ENCODE data around the gene RBM38.

RBM38 gene

DNA sequence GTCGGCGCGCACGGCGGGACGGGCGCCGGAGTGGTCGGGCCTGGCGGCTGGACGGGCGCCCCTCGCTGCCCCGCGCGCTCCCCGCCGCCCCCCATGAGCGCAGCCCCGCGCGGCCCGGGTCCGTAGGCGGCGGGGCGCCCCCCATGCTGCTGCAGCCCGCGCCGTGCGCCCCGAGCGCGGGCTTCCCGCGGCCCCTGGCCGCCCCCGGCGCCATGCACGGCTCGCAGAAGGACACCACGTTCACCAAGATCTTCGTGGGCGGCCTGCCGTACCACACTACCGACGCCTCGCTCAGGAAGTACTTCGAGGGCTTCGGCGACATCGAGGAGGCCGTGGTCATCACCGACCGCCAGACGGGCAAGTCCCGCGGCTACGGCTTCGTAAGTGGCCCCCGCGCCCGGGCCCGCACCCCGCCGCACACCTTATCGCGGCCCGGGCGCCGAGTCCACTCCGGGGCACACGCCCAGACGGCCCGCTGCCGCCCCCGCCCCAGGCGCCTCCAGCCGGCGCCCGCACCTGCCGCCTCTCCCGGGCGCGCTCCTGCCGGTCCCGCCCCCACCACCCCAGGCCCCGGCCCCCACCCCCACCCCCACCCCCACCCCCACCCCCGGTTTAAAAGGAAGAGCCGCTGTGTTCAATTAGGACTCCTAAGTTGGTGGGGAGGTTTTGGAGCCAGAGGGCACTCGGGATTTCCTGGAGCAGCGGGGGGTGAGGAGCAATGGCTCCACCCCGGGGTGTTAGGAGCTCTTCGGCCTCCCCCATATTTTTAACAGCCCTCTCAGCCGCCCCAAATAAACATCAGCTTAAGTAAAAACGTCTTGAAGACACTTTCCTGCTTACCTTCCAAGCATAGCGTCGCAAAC is 474 bp downstream of the RBM38 start:
- DNase-seq (ENCODE audit: low read depth): no peak

DNA sequence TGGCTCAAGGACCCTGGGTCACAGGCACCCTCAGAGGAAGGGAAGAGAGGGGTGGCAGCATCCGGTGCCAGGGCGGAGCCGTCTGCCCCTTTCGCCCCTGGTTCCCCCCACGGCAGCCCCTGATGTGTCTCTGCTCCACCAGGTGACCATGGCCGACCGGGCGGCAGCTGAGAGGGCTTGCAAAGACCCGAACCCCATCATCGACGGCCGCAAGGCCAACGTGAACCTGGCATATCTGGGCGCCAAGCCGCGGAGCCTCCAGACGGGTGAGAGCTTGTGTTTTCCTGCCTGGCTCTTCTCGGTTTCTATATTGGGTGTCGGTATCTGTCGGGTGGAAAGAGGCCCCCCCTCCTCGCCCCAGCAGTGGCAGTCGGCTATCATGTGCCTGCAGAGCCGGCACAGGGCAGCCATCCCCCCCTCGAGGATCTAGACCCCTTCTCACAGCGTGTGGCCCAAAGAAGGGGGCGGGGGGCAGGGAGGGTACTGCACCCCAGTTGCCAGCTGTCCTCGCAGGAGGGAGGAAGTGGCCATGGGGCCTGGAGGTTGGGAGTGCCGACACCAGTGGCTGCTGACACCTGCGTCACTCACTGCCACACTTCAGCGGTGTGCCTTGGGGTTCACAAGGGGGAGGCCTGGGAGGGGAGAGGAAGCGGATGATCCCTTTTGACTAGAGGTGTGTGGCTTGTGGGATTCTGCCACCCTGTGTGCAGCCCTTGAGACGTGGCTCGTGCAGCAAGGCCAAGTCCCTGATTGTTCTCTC is 1.5 kb downstream of the RBM38 start:
- peak; percentile 53 for DNase-seq (ENCODE audit: low read depth)

DNA sequence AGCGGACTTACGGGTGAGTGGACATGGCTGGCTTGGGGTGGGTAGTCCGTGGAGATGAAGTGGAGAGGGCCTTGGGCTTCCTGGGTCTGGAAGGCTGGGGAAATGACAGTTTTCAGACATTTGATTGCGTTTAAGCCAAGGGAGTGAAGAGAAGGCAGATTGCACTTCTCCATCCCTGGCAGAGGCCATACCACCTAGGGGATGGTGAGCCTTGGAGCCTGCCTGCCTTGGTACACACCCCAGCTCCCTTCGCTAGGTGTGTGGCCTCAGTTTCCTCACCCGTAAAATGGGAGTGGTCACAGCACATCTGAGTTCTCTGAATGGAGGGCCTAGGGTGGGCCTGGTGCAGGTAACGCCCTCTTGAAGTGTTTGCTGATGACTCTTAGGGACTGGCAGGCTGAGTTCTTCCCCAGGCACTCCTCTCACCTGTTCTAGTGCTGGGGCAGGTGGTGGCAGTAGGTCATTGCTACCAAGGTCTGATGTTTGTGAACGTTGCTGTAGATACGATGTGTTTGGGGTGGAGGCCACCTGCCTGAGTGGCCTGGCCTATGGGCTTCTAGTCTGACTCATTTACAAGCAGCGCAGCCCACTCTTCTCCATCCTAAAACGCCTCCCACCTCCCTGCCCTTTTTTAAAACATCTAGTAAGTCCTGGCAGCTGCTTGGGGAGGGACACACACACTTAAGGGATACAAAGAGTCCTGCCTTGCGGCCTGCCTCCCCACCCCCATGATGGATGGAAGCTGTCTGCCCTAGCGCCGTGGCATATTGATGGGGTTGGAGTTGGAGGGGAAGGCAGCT is 2.3 kb downstream of the RBM38 start:
- DNase-seq (ENCODE audit: low read depth): no peak

DNA sequence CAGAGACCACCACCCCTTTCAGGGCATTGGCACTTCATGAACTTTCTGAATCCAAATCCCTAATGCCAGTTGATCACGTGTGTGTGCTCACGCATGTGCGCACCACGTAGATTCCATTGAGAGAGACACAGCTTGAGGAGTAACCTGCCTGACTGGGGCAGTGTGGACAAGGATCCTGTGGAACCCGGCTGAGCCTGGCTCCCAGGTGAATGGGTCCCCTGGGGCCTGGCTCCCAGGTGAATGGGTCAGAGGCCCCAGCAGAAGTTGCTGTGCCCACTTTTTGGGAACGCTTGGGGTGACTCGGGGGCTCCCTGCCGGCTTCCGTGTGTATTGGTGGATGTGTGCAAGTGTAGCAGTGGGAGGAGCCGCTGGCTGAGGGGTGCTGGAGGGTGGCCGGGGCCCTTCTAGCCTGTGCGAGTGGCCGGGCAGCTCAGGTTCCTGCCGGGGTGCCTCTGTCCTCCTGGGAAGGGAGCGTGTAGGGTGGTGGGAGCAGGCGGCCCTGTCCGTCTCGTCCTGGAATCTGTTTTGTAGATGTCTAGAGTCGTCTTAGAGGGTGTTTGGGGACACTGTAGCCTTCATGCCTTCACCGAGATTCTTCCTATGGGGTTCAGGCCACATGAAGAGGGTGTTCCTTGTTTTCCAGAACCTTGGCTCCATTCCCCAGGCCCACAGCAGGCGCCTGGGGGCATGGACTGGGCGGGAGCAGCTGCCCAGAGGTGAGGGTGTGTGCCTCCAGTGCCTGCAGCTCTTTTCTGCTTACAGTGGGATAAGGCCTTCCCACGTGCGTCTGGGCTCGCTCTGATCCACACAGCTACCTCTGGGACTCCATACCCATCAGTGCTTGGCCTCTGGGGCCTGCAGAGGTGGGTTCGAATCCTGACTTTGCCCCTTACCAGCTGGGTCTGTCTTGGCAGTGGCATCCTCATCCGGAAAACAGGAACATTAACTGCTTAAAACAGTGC is 3.2 kb downstream of the RBM38 start:
- DNase-seq (ENCODE audit: low read depth): no peak

DNA sequence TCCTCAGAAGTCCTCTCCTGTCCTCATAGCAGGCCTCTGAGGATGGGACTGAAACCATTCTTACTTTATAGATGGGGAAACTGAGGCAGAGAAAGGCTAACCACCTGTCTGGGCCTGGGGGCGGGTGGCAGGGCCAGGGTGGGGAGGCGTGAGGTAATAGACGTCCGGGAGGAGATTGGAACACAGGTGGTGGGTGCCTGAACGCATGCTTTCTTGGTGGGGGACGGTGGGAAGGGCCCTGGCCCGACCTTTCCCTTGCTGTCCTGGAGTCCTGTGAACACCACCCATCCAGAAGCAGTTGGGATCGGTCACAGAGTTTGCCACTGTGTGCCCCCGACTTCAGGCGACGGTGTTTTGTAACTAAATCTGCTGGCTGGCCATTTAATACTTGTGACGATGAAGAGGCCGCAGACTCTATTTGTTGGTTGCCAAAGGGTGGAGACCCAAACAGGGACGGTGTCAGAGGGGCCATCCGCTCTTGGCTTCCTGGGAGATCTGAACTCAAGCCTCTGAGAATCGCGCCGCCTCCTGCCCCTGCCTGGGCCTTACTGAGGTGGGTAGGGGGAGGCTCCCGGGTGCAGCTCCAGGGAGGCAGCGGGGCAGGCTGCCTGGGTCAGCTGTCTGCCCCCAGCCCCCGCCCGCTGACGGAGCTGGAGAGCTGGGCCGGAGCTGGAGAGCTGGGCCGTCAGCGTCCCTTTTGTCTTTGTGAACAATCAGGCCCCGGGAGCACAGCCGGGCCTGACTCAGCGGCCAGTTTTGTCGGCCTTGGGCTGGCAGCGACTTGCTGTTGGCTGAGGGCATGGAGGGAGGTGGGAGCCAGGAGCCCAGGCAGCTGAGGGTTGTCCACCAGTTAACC is 4.1 kb downstream of the RBM38 start:
- DNase-seq (ENCODE audit: low read depth): no peak

DNA sequence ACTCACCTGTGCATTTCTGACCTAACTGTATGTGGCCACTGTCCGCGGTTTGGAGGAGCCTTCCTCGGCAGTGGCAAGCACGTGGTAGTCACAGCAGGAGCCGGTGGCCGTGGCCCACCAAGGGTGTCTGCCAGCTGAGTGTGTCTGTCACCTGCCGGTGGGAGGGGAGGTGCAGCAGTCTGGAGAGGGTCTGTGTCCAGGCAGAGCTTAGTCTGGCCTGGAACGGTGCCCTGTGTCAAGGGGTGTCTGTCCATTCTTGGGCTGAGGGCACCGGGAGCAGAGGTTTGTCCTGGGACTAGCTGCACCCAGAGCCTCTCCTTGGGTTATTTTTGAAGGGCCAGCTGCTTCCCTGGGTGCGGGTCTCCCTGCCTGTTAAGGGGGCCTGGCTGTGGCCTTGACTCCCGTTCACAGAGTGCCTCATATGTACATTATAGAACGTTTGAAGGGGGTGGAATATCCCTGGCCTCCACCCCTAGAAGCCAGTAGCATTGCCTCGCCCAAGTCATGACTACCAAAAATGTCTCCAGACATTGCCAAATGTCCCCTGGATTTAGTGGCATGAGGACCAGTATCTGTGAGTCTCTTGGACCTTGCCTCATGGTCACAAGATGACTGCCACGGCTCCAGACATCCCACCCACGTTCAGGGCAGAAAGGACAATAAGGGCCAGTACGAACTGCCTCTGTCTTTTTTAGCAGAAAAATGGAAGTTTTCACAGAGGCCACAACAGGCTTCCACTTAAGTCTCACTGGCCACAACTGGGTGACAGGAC is 5.2 kb downstream of the RBM38 start:
- DNase-seq (ENCODE audit: low read depth): no peak

DNA sequence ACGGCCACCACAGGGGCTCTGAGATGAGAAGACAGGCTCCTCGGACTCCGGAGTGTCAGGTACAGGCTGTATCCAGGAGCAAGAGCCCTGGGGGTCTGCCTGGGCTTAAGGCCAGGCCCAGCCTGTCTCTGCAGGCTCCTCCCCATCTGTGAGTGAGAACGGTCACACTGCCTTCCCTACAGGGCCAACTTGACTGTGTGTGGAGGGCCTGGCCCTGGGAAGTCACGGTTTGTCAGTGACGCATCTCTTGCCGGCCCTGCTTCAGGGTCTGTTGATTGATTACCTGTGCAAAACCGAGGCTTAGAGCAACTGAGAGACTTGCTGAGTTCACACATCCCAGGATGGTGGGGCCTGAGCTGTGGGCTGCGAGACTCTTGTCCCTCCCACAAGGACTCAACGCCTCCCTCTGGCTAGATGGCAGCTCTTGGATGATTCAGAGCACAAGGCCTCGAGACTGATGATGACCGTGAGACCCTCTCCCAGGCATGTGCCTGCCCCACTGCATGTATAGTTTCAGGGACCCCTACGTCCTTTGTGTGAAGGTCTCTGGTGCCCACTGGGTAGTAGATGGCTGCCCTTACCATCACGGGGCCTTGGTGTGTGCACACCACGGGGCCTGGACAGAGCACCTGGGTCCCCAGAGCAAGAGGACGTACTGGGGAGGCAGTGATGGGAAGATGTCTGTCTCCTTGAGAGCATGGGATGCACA is 5.9 kb downstream of the RBM38 start:
- no peak for DNase-seq (ENCODE audit: low read depth)

DNA sequence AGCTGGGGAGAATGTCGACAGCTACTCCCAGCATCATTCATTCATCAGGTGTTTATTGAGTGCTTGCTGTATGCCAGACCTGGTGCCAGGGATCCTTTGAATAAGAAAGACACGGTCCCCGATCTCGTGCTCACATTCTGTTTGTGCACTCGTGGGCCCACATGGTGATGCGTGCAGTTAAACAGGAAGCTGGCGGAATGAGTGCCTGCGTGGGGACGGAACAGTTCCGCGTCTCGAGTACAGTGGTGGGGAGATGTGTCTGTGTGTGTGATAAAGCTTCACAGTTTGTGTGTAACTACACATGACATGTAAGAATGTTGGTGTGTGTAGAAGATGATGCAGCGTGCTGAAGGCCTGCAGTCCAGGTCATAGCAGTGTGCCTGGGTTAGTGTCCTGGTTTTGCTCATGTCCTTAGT is 6.5 kb downstream of the RBM38 start:
- DNase-seq (ENCODE audit: low read depth): no peak

DNA sequence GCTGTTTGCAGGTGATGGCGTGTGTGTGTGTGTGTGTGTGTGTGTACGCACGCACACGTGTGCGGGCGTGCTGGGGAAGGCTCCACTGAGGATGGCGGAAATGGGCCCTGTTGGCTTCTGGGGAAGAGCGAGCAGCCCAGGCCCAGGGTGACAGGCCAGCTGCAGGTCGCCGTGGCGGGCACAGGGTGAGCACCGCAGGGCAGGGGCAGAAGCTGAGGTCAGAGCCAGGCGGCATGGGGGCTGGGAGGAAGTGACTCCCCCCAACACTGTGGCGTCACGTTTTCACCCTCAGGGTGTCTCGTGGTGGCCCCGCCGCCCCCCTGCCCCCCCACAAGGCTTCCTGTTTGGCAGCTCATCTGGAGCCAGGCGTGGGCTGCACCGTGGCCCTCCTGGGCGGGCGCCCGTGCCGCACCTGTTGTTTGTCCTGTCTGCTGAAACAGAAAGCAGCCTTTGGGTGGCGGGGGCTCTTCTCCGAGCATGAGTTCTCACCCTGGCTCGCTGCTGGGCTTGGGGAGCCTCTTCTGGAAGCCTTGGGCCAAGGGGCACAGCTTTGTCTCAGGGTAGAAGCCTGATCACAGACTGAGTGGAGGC is 7.1 kb downstream of the RBM38 start:
- peak; percentile 76 for DNase-seq (ENCODE audit: low read depth)

DNA sequence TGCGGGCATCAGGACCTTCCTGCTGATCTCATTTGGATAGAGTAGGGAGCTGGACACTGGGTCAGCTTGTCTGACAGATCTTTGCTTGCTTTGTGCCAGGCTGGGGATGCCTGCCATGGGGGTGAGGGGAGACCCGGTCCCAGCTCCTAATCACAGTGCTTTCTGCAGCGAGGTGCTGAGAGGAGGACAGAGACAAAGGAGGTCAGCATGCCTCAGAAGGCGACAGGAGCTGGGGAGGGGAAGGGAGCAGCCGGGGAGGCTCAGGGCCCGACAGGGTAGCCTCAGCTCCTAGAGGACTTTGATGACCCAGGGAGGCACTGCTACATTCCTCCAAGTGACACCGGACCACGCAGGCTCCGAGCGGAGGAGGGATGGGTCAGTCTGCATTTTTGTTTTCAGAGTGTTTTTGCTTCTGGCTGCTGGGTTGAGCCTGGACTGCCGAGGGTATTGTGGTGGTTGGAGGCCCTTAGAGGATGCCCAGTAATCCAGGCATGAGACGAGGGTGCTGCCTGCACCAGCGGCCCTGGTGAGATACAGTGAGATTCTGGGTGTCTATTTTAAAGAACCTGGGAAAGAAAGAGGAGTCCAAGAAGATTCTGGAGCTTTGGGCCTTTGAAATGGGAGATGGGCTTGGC is 7.8 kb downstream of the RBM38 start:
- no peak for DNase-seq (ENCODE audit: low read depth)

DNA sequence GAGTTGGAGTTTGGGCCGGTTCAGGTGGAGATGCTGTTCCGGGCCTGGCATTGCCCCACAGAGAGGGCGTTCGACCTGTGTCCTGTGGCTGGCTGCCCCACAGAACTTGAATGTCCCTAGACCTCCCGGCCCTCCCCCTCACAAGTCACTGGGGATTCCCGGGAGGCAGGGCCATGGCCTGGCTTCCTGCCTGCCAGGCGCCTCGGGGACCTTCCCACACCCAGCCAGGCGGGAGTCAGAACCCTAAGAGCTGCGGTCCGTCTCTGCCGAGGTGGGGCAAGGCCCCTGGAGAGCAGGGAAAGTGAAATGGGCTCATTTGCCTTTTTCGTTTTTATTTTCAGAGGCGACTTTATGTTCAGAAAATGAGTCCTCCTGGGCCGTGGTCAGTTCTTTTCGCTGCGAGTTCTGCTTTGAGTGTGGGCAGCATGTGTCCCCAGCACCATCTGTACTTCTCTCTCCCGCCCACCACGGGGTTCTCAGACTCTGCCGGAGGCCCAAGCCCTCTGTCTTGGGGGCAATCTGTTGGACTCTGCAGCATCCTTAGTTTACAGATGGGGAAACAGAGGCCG is 8.5 kb downstream of the RBM38 start:
- no peak for DNase-seq (ENCODE audit: low read depth)

DNA sequence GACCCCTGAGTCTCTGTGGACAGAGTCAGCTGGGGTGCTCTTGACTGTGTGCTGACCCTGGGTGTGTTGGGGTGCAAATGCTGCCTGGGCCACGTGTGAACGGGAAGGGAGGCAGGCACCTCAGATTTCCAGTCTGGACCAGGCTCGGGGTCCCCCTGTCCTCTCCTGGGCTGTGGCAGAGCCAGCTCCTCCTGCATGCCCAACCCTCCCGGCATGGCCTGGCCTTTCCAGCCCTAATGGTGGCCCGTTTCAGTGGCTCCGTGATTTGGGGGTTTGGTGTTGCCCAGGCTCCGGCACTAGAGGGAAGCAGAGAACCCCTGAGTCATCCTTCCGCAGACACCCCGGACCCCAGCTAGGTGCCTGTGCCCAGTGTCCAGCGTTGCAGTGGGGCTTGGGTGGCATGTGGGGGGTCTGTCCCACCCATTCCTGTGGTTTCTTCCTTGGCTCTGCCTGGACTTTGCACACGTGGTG is 9.1 kb downstream of the RBM38 start:
- DNase-seq (ENCODE audit: low read depth): no peak

DNA sequence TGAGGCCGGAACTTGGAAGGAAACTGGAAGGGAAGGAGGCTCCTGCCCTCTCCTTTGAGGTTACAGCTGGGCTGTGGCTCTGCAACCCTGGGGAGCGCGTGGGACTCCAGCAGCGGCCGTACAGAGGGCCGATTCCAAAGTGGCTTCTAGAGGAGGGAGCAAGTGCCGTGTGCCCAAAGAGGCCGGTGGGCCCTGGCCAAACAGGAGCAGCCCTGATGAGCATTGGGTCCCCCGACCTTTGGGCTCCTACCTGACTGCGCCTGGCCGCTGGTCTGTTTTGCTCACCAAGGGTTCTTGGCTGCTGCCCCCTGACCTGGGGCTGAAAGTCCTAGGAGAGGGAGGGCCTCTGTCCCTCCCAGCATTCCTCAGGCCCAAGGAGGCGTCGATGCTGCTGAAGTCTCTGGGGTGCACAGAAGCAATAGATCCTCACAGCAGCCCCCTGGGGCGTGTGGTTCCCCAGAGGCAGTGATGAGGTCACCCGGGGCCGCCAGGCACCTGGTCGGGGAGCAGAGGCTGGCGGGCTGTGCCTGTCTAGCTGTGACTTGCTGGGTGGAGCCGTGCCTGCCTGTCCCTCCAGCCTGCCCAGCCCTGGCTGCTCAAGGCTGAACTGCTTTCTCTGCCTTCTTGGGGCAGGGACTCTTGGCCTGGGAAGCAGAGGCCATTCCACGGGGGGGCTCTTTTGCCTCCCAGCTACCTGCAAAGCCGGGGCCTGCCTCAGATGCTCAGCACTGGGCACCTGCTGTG is 9.8 kb downstream of the RBM38 start:
- DNase-seq (ENCODE audit: low read depth): no peak

DNA sequence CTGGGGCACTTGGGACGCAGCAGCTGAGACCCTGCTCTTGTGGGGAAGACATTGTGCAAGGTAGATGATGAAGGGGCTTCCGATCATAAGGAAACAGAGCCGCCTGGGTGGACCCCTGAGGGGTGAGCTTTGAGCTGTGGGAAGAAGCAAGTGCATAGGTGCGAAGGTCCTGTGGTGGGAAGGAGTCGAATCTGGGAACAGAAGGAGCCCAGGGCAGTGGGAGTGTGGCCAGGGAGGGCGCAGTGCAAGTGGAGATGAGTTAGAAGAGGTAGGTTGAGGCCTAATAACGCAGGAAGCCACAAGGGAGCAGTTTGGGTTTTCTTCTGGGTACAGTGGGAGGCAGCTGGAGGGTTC is 10.3 kb downstream of the RBM38 start:
- DNase-seq (ENCODE audit: low read depth): no peak

DNA sequence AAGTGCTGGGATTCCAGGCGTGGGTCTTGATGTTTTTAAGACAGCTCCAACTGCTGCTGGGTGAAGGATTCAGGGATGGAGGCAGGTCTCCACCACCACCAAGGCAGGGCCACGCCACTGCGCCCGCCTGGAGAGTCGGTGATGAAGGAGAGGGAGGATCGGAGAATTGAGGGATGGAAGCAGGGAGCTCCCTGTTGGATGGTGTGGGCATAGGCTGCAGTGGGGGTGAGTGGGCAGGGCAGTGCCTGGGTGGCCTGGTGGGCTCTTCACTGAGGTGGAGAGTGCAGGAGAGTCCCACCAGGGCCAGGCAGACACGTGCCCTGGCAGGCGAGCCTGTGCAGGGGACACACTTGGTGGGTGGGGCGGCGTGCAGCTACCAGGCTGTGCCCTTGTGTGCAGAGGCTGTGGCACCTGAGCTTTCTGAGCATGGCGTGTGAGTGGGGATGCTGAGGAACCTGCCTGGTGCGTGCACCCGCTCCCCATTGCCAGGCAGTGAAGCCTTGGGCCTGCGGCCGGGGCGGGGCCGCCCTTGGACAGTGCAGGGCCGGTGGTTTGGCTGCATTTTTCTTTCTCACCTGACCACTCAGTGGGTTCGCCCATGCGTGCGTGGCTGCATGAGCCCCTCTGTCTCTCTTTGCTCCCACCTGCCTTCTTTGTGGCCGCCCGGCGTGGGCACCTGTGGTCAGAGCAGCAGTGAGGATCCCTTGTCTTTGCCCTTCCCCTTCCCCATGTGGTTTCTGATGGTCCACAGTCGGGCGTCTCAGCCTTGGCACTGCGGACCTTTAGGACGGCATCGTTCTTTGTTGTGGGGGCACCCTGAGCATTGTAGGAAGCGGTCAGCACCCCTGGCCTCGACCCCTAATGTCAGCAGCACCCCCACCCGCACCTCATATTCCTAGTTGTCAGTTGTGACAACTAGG is 11.3 kb downstream of the RBM38 start:
- no peak for DNase-seq (ENCODE audit: low read depth)

DNA sequence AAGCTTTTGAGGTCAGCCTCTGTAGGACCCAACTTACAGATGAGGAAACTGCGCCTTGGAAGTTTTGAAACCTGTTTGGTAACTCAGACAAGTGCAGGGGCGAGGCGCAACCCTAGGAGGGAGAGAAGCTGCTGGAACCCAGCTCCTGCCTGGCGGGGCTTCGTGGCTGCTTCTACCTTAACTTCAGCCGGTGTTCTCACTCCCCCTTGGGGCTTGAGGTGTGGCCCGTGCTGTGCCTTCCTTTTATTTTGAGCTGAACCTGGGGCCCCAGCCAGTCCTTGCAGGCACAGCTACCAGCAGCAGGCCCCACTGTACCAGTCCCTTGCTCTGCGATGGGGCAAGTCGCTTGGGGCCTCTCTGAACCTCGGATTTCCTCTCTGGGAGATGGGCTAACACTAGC is 12.0 kb downstream of the RBM38 start:
- no peak for DNase-seq (ENCODE audit: low read depth)
